Mucosa of descending colon (tissue), 3 donors: ENCODE measurements around the gene FIGN. TPM values are rescaled to one million over a fixed set of nuclear protein-coding genes. Genes with fewer than 3 reads are reported as not detected.

Experiments used
- ATAC-seq: fragments of 200-7000 bp; cut with Tn5 transposase; one replicate; pipeline ENCODE4 v1.9.1; 2020; ENCODE audit warnings: mild to moderate bottlenecking, moderate library complexity
- DNase-seq, 3 donors: peaks; one replicate each; pipeline ENCODE4 v3.0.0-alpha.2; 2020
- H3K36me3 ChIP-seq: fragments of 200-600 bp; one replicate; pipeline ENCODE4 v1.8.0; 2021; ENCODE audit warnings: low read depth, mild to moderate bottlenecking
- H3K4me1 ChIP-seq: fragments of 200-600 bp; one replicate; pipeline ENCODE4 v1.8.0; 2021; ENCODE audit warnings: low read depth, mild to moderate bottlenecking
- H3K4me3 ChIP-seq: fragments of 200-600 bp; one replicate; pipeline ENCODE4 v1.8.0; 2021; ENCODE audit warnings: mild to moderate bottlenecking
- H3K9me3 ChIP-seq: fragments of 200-600 bp; one replicate; pipeline ENCODE4 v1.8.0; 2021; ENCODE audit warnings: mild to moderate bottlenecking
- CTCF ChIP-seq: fragments of 200-600 bp; IDR thresholded peaks from one replicate; pipeline ENCODE4 v1.8.0; 2022; ENCODE audit warnings: antibody characterized with exemption, mild to moderate bottlenecking
- intact Hi-C, 2 donors: fragments of 100-400 bp; cut with DNase I in 1 of 2; cut with micrococcal nuclease in 1 of 2; formaldehyde crosslinking; loops; one replicate each; pipeline versions ENCODE4 v1.11.0 to v1.11.1; 2022; cut with DNase I, micrococcal nuclease
- total RNA-seq, 3 donors: library from RNA; stranded (reverse); fragmentation: NEBNext Ultra II Directional in 2 of 3; extraction: Animal tissue kit (Norgen Biotek cat#: 25700) in 2 of 3; gene quantifications; one replicate each; pipeline versions ENCODE4 v1.2.1 to v1.2.4, GENCODE V29; 2021 to 2023
- donor health status: DM: no; HTN: no; CAD: no; lungs with moderate emphysema.
- donor health status: DM: no; HTN: no; CAD: no.
- donor health status: DM: no; HTN: yes; CAD: no.

The FIGN gene
- total RNA-seq, 3 donors from 2014 or later = 0.84 to 4.1 (median 1.4) TPM

GRCh38 chr2:163611557-163611906, 124.3 kb downstream of the FIGN start:
- Histone ChIP-seq H3K36me3 (no peaks in the 10 kb centered on the region), H3K4me1 (no peaks in the 10 kb centered on the region), H3K4me3 (no peak overlapping the region), H3K9me3 (no peaks in the 10 kb centered on the region)
- TF ChIP-seq CTCF = no peak
- ATAC-seq = no peak
- intact Hi-C loops = no loop called here
- DNase-seq = no peak

- no peak for TF ChIP-seq CTCF
- ATAC-seq (no peak), DNase-seq (peak in 1 of 3 donors; percentile 4)
- Histone ChIP-seq H3K4me3 (no peak overlapping the region), H3K36me3 (no peaks in the 10 kb centered on the region), H3K9me3 (no peaks in the 10 kb centered on the region), H3K4me1 (no peaks in the 10 kb centered on the region)
- intact Hi-C loops = no loop called here
Observed at GRCh38 chr2:163610817-163611556, 124.8 kb downstream of the FIGN start.

- H3K4me1 ChIP-seq = no peaks in the 10 kb centered on the region
- intact Hi-C loops = no loop called here
- ATAC-seq (no peak), DNase-seq (no peak)
- no peaks in the 10 kb centered on the region for H3K36me3 ChIP-seq
- H3K9me3 ChIP-seq = no peaks in the 10 kb centered on the region
- no peak for TF ChIP-seq CTCF
- no peak overlapping the region for H3K4me3 ChIP-seq
Observed at GRCh38 chr2:163607630-163608029, 128.2 kb downstream of the FIGN start.

GRCh38 chr2:163606878-163607277, 128.9 kb downstream of the FIGN start:
- intact Hi-C loops = no loop called here

GRCh38 chr2:163605779-163606178, 130.0 kb downstream of the FIGN start:
- intact Hi-C loops = no loop called here
- TF ChIP-seq CTCF = no peak
- DNase-seq (no peak), ATAC-seq (no peak)
- Histone ChIP-seq H3K36me3 (no peaks in the 10 kb centered on the region), H3K4me3 (no peak overlapping the region), H3K9me3 (no peaks in the 10 kb centered on the region), H3K4me1 (no peaks in the 10 kb centered on the region)

More at GRCh38 chr2:163606878-163607277, 128.9 kb downstream of the FIGN start:
- no peak for ATAC-seq
- no peak for DNase-seq
- H3K36me3 ChIP-seq = no peaks in the 10 kb centered on the region
- no peaks in the 10 kb centered on the region for H3K4me1 ChIP-seq
- H3K9me3 ChIP-seq = no peaks in the 10 kb centered on the region
- no peak overlapping the region for H3K4me3 ChIP-seq
- no peak for TF ChIP-seq CTCF
